ENCODE data around the gene DDX20.

DNA sequence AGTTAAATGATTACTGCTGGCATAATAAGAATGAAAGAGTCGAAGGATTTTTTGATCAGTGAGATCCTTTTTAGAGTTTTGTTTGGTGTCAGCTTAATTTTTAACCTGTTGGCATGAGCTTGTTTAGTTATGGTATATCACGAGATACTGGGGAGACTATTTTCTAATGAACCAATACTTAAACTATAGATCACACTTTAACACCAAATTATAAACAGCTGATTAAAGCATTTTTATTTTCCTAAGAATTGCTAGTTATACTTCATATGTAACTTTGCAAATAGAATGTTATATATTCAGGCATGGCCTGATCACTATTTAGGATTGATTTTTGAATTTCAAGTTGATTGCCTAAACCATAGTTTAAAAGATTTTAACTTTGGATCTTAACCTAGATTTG is 6.0 kb downstream of the DDX20 start:
- no peak for TF ChIP-seq POLR2A (IDR thresholded peaks at IDR 0.05; ENCODE audit: low read length)
- no peak for TF ChIP-seq GATA1 (IDR thresholded peaks at IDR 0.05; ENCODE audit: low read depth, low read length)

Data from erythroblast (primary cell).